ENCODE measurements around the gene DNHD1.
A peak's percentile ranks its signal among the peaks of the same experiment; 100 is the strongest.

Gene DNHD1

GRCh38 chr11:6473451-6474412 lies 23.3 kb upstream of the DNHD1 start, which contains the start of gene TRIM3:
TRIM3 (minus strand) TSS chr11:6473941; CDS start chr11:6465695, 8,246 bp downstream.
- TF ChIP-seq CEBPB (IDR thresholded peaks at IDR 0.05) (no peak), TCF12 (IDR thresholded peaks at IDR 0.05; ENCODE audit: low read depth) (0 out of 2 replicates have a peak, but pooled peaks have one; percentile 29), NFIC (IDR thresholded peaks at IDR 0.05) (no peak), ZBTB7A (IDR thresholded peaks at IDR 0.05; ENCODE audit: low read depth) (no peak), FOXM1 (IDR thresholded peaks at IDR 0.05; ENCODE audit: borderline replicate concordance, low read depth) (no peak), TAF1 (IDR thresholded peaks at IDR 0.05; ENCODE audit: low read depth) (no peak; the same call in 1 of the 2 replicates), TEAD4 (IDR thresholded peaks at IDR 0.05) (no peak), EGR1 (IDR thresholded peaks at IDR 0.05) (no peak; the same call in 1 of the 2 replicates), EP300 (IDR thresholded peaks at IDR 0.05; ENCODE audit: borderline replicate concordance) (no peak), REST (IDR thresholded peaks at IDR 0.05; ENCODE audit: low read depth) (no peak), YY1 (IDR thresholded peaks at IDR 0.05; ENCODE audit: low read depth) (no peak)
- TF ChIP-seq, protein P1, sequence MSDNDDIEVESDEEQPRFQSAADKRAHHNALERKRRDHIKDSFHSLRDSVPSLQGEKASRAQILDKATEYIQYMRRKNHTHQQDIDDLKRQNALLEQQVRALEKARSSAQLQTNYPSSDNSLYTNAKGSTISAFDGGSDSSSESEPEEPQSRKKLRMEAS (IDR thresholded peaks at IDR 0.05): peak; percentile 29; the same call in 1 of the 2 replicates
- TF ChIP-seq, protein P2, sequence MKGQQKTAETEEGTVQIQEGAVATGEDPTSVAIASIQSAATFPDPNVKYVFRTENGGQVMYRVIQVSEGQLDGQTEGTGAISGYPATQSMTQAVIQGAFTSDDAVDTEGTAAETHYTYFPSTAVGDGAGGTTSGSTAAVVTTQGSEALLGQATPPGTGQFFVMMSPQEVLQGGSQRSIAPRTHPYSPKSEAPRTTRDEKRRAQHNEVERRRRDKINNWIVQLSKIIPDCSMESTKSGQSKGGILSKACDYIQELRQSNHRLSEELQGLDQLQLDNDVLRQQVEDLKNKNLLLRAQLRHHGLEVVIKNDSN (IDR thresholded peaks at IDR 0.05): peak; percentile 76

GRCh38 chr11:6474413-6474792 lies 22.7 kb upstream of the DNHD1 start:
- TF ChIP-seq RAD21 (IDR thresholded peaks at IDR 0.05; ENCODE audit: low read depth) (no peak), TAF1 (IDR thresholded peaks at IDR 0.05; ENCODE audit: low read depth) (no peak), ZBTB7A (IDR thresholded peaks at IDR 0.05; ENCODE audit: low read depth) (no peak), CREB1 (IDR thresholded peaks at IDR 0.05; ENCODE audit: low read depth) (no peak), FOXM1 (IDR thresholded peaks at IDR 0.05; ENCODE audit: borderline replicate concordance, low read depth) (no peak), EP300 (IDR thresholded peaks at IDR 0.05; ENCODE audit: borderline replicate concordance) (no peak), TCF12 (IDR thresholded peaks at IDR 0.05; ENCODE audit: low read depth) (no peak), TEAD4 (IDR thresholded peaks at IDR 0.05) (no peak), NFIC (IDR thresholded peaks at IDR 0.05) (no peak), EGR1 (IDR thresholded peaks at IDR 0.05) (no peak), CEBPB (IDR thresholded peaks at IDR 0.05) (no peak), YY1 (IDR thresholded peaks at IDR 0.05; ENCODE audit: low read depth) (no peak), REST (IDR thresholded peaks at IDR 0.05; ENCODE audit: low read depth) (no peak)
- TF ChIP-seq, protein P1 (IDR thresholded peaks at IDR 0.05): no peak

GRCh38 chr11:6474806-6475500 lies 22.1 kb upstream of the DNHD1 start:
- TF ChIP-seq CEBPB (IDR thresholded peaks at IDR 0.05): no peak
- no peak for TF ChIP-seq TCF12 (IDR thresholded peaks at IDR 0.05; ENCODE audit: low read depth)
- no peak for TF ChIP-seq TEAD4 (IDR thresholded peaks at IDR 0.05)
- TF ChIP-seq, protein P1 (IDR thresholded peaks at IDR 0.05): no peak
- TF ChIP-seq EP300 (IDR thresholded peaks at IDR 0.05; ENCODE audit: borderline replicate concordance): no peak
- no peak for TF ChIP-seq RAD21 (IDR thresholded peaks at IDR 0.05; ENCODE audit: low read depth)
- TF ChIP-seq YY1 (IDR thresholded peaks at IDR 0.05; ENCODE audit: low read depth): no peak
- TF ChIP-seq REST (IDR thresholded peaks at IDR 0.05; ENCODE audit: low read depth): no peak
- TF ChIP-seq CREB1 (IDR thresholded peaks at IDR 0.05; ENCODE audit: low read depth): no peak
- no peak for TF ChIP-seq NFIC (IDR thresholded peaks at IDR 0.05)
- no peak for TF ChIP-seq ZBTB7A (IDR thresholded peaks at IDR 0.05; ENCODE audit: low read depth)
- no peak for TF ChIP-seq FOXM1 (IDR thresholded peaks at IDR 0.05; ENCODE audit: borderline replicate concordance, low read depth)
- no peak for TF ChIP-seq EGR1 (IDR thresholded peaks at IDR 0.05)
- no peak for TF ChIP-seq TAF1 (IDR thresholded peaks at IDR 0.05; ENCODE audit: low read depth)
- TF ChIP-seq, protein P2 (IDR thresholded peaks at IDR 0.05): no peak

All from Ishikawa (cell line).